MV-4-11 (cell line): Measurements from ENCODE around the gene LDHD.
A peak's percentile ranks its signal among the peaks of the same experiment; 100 is the strongest.

Experiments used
- DNase-seq: peaks from one replicate; lab custom pipeline; 2025; lab: John Stamatoyannopoulos, UW

LDHD gene

DNA sequence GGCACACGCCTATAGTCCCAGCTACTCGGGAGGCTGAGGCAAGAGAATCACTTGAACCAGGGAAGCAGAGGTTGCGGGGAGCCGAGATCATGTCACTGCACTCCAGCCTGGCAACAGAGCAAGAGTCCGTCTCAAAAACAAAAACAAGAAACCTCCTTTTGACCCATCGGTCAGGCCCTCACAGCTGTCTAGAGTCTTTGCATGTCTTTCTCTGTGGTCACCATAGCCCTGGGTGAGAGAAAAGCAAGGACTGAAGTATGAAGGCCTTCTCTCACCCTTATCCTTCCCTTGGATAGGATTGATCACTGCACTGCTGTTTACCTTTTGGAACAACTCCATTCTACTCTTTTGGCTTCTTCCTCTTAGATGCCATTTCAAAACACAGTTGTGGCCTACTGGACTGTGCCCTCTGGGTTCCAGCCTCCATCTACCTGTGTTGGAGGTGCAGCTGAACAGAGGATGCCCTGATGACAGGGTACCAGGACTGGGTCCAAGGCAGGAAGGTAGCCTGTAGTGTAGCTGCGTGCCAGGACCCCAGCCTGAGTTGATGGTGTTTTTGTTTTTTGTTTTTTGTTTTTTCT is 37.1 kb downstream of the LDHD start:
- no peak for DNase-seq

DNA sequence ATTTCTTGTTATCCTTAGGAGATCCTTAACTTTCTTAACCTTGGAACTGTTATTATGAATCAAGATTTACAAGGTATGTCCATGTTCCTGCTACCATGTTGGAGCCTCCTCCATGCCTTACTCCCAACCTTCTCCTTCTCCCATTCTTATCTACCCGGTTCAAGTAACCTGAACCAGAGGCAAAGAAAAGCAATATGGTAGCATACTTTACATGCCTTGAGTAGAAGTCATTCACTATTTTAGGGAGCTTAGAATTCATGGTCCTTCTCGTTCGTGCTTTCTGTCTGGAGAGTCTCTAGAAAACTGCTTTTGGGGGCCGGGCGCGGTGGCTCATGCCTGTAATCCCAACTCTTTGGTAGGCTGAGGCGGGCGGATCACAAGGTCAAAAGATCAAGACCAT is 37.7 kb downstream of the LDHD start:
- DNase-seq, result no peak

DNA sequence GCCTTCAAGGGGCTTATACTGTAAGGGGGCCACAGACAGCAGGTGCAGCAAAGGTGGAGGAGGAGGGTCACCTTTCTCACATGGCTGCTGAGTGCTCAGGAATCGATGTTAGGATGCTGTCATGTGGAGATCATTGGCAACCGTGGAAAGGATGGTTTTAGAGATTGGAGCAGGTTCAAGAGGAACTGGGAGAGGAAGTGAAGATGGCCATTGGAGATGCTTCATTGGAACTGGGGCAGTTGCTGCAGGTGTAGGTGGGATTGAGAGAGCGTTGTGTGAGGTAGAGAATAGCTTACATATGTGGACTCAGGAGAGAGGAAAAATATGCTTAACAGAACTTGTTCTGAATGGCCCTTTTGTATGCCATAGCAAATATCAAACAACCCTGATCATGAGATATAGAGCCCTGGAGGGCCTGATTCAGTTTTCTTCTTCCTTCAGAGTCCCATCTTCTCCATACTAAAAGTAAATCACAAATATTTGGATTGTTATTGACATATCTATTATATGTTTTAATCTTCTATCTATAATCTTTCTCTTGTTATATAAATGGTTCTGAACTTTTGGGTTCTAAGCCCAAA is 40.8 kb downstream of the LDHD start:
- peak; percentile 55 for DNase-seq

GRCh38 chr16:75074920-75075687 is 41.5 kb downstream of the LDHD start:
- peak; percentile 98 for DNase-seq

DNA sequence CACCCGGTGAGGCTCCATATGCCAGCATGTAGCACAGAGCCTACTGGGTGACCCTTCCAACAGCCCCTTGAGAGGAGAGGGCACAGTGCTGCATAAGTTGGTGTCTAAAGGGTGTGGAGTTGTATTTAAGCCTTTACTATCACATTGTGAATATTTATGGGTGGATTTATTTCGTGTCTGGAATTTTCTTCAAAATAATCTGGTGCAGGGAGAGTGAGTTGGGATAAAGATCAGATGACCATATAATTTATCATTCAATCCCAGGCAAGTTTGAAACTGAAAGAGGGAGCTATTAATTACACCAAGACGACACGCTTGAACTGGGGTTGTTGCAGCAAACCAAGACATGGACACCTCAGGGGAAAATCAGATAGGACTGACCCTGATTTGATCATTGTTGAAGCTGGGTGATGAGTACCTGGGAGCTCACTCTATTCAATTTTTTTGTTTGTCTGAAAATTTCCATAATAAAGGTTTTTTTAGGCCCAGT is 42.2 kb downstream of the LDHD start:
- no peak for DNase-seq

DNA sequence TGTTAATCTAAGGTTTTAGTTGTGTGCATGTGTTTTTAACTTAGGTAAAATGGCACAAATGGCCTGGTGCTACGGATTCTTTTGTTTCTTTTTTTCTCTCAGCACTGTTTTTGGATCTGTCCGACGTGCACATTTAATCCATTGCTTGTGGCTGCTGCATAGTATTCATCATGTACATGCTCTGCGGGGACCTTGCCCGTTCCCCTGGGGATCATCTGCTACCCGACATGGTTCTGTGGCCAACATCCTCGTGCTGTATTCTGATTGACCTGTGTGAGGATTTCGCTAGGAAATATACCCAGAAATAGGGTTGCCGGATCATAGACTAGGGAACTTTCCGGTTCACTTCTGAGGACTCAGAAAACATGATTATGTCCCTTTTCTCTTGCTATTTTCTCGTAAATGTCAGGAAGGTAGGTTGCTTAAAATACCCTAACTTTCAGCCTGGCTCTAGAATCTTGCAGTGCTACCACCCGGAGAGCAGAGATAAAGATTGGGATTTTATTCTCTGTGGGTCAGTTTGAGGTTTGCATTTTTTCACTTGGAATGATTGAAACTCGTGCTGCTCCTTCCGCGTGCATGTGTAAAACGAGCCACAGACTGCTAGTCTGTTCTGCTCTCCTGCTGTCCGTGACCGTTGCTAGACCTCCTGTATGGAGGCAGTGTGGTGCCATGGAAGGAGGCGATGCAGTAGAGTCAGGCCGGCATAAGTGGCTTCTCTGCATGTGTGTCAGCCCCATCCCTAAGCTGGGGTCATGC is 42.9 kb downstream of the LDHD start:
- DNase-seq, result no peak

GRCh38 chr16:75072239-75072947 is 44.2 kb downstream of the LDHD start:
- DNase-seq, result no peak

- no peak for DNase-seq
Observed at GRCh38 chr16:75071621-75072020, 45.0 kb downstream of the LDHD start.

- no peak for DNase-seq
Observed at GRCh38 chr16:75070012-75070841, 46.4 kb downstream of the LDHD start.

DNA sequence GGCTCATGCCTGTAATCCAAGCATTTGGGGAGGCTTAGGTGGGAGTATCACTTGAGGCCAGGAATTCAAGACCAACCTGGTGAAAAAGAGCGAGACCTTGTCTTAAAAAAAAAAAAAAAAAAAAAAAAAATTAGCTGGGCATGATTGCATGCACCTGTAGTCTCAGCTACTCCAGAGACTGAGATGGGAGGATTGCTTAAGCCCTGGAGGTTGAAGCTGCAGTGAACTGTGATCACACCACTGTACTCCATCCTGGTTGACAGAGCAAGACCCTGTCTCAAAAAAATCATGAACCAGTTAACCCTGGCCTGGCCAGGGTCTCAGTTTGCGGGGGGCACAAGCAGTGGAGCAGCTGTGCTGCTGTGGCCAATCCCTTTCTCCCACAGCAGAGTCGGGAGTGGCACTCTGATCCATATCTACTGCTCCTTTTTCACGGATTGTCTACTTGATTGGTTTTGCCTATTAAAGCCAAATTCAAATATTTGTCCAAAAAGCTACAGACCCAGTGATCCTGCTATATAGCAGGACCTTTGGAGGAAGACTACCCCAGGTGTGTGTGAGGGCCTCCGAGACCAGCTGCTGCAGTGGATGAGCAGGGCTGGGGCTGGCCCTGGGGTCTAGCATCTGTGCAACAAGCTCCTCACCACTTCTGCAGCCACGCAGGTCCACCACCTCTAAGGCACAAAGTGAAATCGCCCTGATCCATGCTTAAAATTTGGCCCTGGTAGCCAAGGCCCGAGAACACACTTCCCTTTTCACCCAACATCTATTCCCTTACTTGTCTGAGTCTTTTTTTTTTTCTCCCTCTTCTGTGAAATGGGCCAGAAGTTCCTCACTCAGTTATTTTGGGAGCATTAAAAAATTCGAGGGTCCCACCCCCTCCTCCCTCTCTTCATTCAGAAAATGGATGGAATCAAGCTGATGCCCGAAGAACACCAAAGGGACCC is 48.2 kb downstream of the LDHD start:
- no peak for DNase-seq

DNA sequence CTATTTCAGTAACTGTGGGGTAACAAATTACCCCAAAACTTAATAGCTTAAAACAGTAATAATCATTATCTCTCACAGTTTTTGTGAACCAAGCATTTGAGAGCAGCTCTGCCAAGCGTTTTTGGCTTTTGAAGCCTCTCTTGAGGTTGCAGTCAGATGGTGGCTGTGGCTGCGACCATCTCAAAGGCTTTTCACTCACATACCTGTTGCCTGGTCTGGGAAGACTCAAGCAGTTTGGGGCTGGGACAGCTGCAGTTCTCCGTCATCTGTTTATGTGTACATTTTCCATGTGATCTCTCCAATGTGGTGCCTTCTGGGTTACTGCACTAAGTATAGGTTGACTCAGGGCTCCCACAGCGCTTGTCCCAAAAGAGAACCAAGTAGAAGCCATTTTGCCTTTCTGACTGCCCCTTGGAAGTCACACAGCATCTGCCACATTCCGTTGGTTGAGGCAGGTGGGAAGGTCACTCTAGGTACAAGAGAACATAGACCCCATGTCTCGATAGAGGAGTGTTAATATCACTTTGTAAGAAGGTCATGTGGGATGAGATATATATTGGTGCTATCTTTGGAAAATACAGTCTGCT is 49.6 kb downstream of the LDHD start:
- no peak for DNase-seq

DNA sequence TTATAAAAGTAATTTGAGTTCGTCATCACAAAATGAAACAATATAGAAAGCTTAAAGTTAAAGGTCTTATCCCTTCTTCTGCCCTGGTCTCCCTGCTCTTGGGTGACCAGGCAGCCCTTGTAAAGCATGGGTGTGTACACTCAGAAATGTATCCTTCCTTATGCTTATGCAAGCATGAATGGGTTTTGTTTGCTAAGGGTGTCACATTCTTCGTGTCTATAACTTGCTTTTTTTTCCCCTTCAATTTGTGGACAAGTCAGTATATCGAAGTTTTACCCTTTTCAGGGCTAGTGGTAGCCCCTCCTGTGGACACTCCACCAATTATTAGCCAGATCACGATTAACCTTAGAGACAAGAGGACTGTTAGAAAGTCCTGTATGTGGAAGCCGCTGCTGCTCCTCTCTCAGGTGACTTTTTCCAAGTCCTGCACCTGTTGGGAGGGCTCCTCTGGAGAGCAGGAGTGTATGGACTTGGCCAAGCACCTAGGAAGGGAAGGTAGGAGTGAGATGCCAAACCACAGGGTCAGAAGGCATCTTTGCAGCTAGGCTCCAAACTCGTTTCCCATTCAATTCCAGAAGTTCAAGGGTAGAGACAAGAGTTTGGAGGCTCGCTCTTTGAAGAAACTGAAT is 50.9 kb downstream of the LDHD start:
- DNase-seq, result peak; percentile 12

- DNase-seq, result no peak
Observed at GRCh38 chr16:75065149-75065505, 51.5 kb downstream of the LDHD start.

GRCh38 chr16:75064403-75065148 is 52.0 kb downstream of the LDHD start:
- peak; percentile 96 for DNase-seq

GRCh38 chr16:75063549-75064088 is 53.0 kb downstream of the LDHD start:
- DNase-seq, result peak; percentile 11

DNA sequence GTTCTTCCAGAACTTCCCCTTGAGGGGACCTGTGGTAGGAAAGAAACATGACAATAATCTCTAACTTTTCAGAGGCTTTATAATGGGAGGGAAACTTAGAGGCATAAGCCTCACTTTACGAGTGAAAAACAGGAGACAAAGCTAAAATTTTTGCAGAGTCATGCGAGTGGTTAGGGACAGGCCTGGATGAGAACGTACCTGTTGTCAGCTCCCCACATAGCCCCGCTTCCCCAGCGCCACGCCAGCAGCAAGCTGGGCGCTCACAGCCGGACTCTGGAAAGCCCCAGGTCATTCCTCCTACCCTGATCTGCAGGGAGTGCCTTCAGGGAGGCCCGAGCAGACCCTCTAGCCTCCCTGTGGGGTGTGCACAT is 53.6 kb downstream of the LDHD start:
- DNase-seq, result no peak

DNA sequence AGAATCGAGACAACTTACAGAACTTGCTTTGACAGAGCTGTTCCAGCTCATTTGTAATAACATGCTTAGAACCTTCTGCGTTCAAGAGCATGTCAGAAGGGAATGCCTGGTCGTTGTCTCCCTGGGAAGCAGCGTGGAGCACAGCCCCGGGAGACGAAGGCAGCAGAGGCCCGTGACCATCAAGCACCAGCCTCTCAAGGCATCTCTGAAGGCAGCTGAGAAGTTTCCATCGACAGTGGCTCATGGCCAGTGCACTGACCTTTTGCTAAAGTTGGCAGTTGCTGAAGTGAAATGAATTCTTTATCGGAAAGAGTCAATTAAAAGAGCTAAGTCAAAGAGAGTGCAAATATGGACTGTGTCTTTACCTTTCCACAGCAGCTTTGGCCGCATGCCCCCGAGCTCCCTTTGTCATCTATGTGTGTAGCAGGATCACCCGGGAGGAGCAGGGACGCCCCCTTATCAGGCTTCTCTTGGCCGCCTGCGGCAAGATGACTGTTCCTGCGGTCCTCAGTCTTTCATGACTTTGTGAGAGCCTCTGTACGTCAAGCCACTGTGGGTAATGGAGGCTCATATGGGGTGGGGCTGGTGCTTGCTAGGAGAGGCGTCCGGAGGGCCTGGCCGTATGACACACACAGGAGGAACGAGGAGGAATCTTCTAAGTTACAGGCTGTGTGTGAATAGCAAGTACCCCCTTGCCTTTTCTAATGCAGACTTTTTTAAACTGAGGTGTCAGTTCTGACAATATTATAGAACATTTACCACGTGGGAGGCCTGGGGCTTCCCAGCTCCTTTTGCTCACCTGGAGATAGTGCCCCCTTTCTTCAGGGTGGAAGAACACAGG is 54.2 kb downstream of the LDHD start:
- DNase-seq, result no peak
